ENCODE measurements around the gene TMEM254. TPM values are rescaled to one million over a fixed set of nuclear protein-coding genes. Genes with fewer than 3 reads are reported as not detected.

TMEM254 gene
- total RNA-seq, 1 donor from 2014 or later = 14.3 TPM

DNA sequence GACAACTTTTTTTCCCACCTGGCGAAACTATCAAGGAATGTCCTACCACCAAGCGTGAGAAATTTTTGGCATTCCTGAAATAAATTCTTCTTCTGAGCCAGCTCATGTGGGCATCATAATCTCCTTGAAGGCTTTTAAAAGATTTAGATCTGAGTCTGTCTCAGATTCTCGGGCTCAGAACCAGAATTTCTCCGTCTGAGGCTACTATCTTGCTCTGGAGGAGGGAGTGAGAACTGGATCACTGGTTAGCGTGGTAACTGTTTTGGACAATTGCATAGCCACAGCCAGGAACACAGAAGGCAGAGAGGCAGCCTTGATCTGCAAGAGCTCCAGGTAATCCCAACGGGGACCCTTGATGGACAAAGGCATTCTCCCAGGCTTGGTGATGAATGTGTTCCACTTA is 53.0 kb downstream of the TMEM254 start:
- H3K4me1 Mint-ChIP-seq (ENCODE audit: low read depth, unreplicated experiment) = peaks cover 7% of the 10 kb centered on the region
- no peak for FAIRE-seq
- no peaks in the 10 kb centered on the region for H3K27me3 ChIP-seq (ENCODE audit: insufficient read depth, low read length)

DNA sequence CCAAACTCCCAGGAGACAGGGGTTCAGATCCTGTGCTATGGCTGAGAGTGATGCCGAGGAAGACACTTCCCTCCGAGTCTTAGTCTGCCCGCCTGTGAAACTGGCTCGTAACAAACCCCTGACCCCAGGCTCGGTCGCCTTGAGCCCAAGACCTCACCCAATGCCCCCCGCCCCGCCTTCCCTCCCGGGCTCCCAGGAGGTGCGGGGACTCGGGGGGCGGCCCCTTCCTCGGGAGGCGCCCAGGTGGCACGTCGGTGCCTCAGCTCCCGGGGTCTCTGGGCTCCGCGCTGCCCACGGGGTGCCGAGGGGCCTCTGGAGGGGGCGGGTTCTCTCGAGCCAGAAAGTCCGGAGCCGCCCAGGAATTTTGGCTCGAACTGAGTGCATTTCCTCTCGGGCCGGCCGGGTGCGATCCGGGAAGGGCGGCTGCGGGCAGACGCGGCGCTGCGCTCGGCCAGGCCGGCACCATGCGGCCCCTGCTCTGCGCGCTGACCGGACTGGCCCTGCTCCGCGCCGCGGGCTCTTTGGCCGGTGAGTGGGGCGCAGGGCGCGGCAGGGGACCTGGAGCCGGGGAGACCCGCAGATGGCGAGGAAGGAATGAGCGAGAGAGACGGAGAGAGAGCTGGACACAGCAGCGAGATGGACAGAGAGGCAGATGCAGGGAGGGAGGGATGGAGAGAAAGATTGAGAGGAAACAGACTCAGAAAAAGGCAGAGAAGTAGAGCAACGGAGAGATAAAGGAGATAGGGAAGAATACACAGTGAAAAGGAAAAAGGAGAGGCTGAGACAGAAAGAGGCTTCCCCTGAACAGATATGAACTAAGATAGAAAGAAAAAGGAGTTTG is 54.1 kb downstream of the TMEM254 start, which contains the start of gene PLAC9:
Gene PLAC9, plus strand, starts transcription at position 432 of the 841 bp plus-strand sequence. Its CDS starts 33 bp downstream, at position 465.
- DNase-seq (ENCODE audit: low read depth) (no peak), FAIRE-seq (no peak)
- H3K9ac ChIP-seq (ENCODE audit: low read length) = peak within 1 kb of the TSS; percentile 79
- Mint-ChIP-seq H3K27ac (ENCODE audit: unreplicated experiment) (peak within 1 kb of the TSS; percentile 34), H3K4me1 (ENCODE audit: low read depth, unreplicated experiment) (peaks cover 7% of the 10 kb centered on the region), H3K36me3 (ENCODE audit: low read depth, unreplicated experiment) (no peaks in the 10 kb centered on the region), H3K4me3 (ENCODE audit: unreplicated experiment) (peak within 1 kb of the TSS; percentile 84), H3K27me3 (ENCODE audit: low read depth, unreplicated experiment) (peaks cover 13% of the 10 kb centered on the region), H3K9me3 (ENCODE audit: unreplicated experiment) (no peaks in the 10 kb centered on the region)
- H3K4me2 ChIP-seq (ENCODE audit: low read length) = peak within 1 kb of the TSS; percentile 99
- no peaks in the 10 kb centered on the region for H3K79me2 ChIP-seq (ENCODE audit: insufficient read depth, low read length)
- no peaks in the 10 kb centered on the region for H3K36me3 ChIP-seq (ENCODE audit: insufficient read depth, low read length)
- H3K27ac ChIP-seq (ENCODE audit: low read depth, low read length) = no peak within 1 kb of the TSS
- no peaks in the 10 kb centered on the region for H3K27me3 ChIP-seq (ENCODE audit: insufficient read depth, low read length)
- TF ChIP-seq CTCF (IDR thresholded peaks at IDR 0.05; ENCODE audit: insufficient read depth, low read depth, low read length) (no peak), EZH2 (IDR thresholded peaks at IDR 0.05; ENCODE audit: insufficient read depth, low read length) (no peak)
- no peaks in the 10 kb centered on the region for H4K20me1 ChIP-seq (ENCODE audit: insufficient read depth, low read length)
- H2AFZ ChIP-seq (ENCODE audit: low read depth, low read length) = peak within 1 kb of the TSS; percentile 90
- H3K4me3 ChIP-seq (ENCODE audit: insufficient read depth, low read depth, low read length) = peak within 1 kb of the TSS; percentile 51
- H3K4me1 ChIP-seq (ENCODE audit: insufficient read depth, low read length) = peaks cover 12% of the 10 kb centered on the region
- no peaks in the 10 kb centered on the region for H3K9me3 ChIP-seq (ENCODE audit: insufficient read depth, low read depth, low read length)

More for the DNA sequence above, 53.0 kb downstream of the TMEM254 start:
- no peaks in the 10 kb centered on the region for H3K79me2 ChIP-seq (ENCODE audit: insufficient read depth, low read length)
- no peak overlapping the region for H3K4me2 ChIP-seq (ENCODE audit: low read length)
- no peak overlapping the region for H3K4me3 ChIP-seq (ENCODE audit: insufficient read depth, low read depth, low read length)
- Mint-ChIP-seq H3K36me3 (ENCODE audit: low read depth, unreplicated experiment) (no peaks in the 10 kb centered on the region), H3K27ac (ENCODE audit: unreplicated experiment) (no peak overlapping the region), H3K4me3 (ENCODE audit: unreplicated experiment) (no peak overlapping the region), H3K9me3 (ENCODE audit: unreplicated experiment) (no peaks in the 10 kb centered on the region), H3K27me3 (ENCODE audit: low read depth, unreplicated experiment) (peaks cover 17% of the 10 kb centered on the region)
- no peak overlapping the region for H3K9ac ChIP-seq (ENCODE audit: low read length)
- DNase-seq (ENCODE audit: low read depth) = no peak
- H3K4me1 ChIP-seq (ENCODE audit: insufficient read depth, low read length) = peaks cover 8% of the 10 kb centered on the region
- no peaks in the 10 kb centered on the region for H3K9me3 ChIP-seq (ENCODE audit: insufficient read depth, low read depth, low read length)
- H3K36me3 ChIP-seq (ENCODE audit: insufficient read depth, low read length) = no peaks in the 10 kb centered on the region
- no peak overlapping the region for H2AFZ ChIP-seq (ENCODE audit: low read depth, low read length)
- TF ChIP-seq CTCF (IDR thresholded peaks at IDR 0.05; ENCODE audit: insufficient read depth, low read depth, low read length) = no peak
- TF ChIP-seq EZH2 (IDR thresholded peaks at IDR 0.05; ENCODE audit: insufficient read depth, low read length) = no peak
- H4K20me1 ChIP-seq (ENCODE audit: insufficient read depth, low read length) = no peaks in the 10 kb centered on the region
- no peak overlapping the region for H3K27ac ChIP-seq (ENCODE audit: low read depth, low read length)

DNA sequence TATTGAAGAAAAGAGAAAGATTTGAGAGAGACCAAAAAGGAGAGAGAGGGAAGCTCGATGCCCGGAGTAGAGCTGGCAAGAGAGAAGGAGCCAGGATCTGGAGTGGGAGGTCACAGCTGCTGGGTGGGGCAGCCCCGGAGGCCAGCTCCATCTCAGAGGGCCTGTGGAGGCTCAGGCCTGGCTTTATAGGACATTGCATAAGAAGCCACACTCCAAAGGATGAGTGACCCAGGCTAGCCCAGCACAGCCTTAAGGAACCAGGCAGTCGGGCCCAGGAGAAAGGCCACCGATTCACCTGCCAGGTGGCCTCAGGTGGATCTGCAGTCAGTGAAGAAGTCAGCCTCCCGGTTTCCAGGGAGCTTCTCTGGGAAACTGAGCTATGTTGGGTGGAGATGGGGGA is 54.7 kb downstream of the TMEM254 start:
- peak overlapping the region; percentile 51 for H3K4me3 ChIP-seq (ENCODE audit: insufficient read depth, low read depth, low read length)
- H2AFZ ChIP-seq (ENCODE audit: low read depth, low read length) = peak overlapping the region; percentile 90

More for the DNA sequence above, 54.7 kb downstream of the TMEM254 start:
- Mint-ChIP-seq H3K4me1 (ENCODE audit: low read depth, unreplicated experiment) (peaks cover 7% of the 10 kb centered on the region), H3K4me3 (ENCODE audit: unreplicated experiment) (peak overlapping the region; percentile 84), H3K27me3 (ENCODE audit: low read depth, unreplicated experiment) (peaks cover 13% of the 10 kb centered on the region), H3K9me3 (ENCODE audit: unreplicated experiment) (no peaks in the 10 kb centered on the region), H3K27ac (ENCODE audit: unreplicated experiment) (no peak overlapping the region), H3K36me3 (ENCODE audit: low read depth, unreplicated experiment) (peaks cover 2% of the 10 kb centered on the region)
- no peaks in the 10 kb centered on the region for H3K27me3 ChIP-seq (ENCODE audit: insufficient read depth, low read length)
- H3K4me1 ChIP-seq (ENCODE audit: insufficient read depth, low read length) = peaks cover 12% of the 10 kb centered on the region
- peak overlapping the region; percentile 79 for H3K9ac ChIP-seq (ENCODE audit: low read length)
- TF ChIP-seq CTCF (IDR thresholded peaks at IDR 0.05; ENCODE audit: insufficient read depth, low read depth, low read length) (no peak), EZH2 (IDR thresholded peaks at IDR 0.05; ENCODE audit: insufficient read depth, low read length) (no peak)
- peak overlapping the region; percentile 99 for H3K4me2 ChIP-seq (ENCODE audit: low read length)
- DNase-seq (ENCODE audit: low read depth) (no peak), FAIRE-seq (no peak)
- H3K27ac ChIP-seq (ENCODE audit: low read depth, low read length) = no peak overlapping the region
- H3K9me3 ChIP-seq (ENCODE audit: insufficient read depth, low read depth, low read length) = no peaks in the 10 kb centered on the region
- no peaks in the 10 kb centered on the region for H3K79me2 ChIP-seq (ENCODE audit: insufficient read depth, low read length)
- no peaks in the 10 kb centered on the region for H4K20me1 ChIP-seq (ENCODE audit: insufficient read depth, low read length)
- no peaks in the 10 kb centered on the region for H3K36me3 ChIP-seq (ENCODE audit: insufficient read depth, low read length)

Measured in astrocyte (in vitro differentiated cells and primary cell).